ENCODE data around the gene KRT76.

- no peak for TF ChIP-seq TAF1 (IDR thresholded peaks at IDR 0.05; ENCODE audit: low read depth)
- no peak for TF ChIP-seq USF1 (IDR thresholded peaks at IDR 0.05)
- TF ChIP-seq NFIC (IDR thresholded peaks at IDR 0.05), result no peak
- TF ChIP-seq CEBPB (IDR thresholded peaks at IDR 0.05), result no peak
- TF ChIP-seq, protein P1, sequence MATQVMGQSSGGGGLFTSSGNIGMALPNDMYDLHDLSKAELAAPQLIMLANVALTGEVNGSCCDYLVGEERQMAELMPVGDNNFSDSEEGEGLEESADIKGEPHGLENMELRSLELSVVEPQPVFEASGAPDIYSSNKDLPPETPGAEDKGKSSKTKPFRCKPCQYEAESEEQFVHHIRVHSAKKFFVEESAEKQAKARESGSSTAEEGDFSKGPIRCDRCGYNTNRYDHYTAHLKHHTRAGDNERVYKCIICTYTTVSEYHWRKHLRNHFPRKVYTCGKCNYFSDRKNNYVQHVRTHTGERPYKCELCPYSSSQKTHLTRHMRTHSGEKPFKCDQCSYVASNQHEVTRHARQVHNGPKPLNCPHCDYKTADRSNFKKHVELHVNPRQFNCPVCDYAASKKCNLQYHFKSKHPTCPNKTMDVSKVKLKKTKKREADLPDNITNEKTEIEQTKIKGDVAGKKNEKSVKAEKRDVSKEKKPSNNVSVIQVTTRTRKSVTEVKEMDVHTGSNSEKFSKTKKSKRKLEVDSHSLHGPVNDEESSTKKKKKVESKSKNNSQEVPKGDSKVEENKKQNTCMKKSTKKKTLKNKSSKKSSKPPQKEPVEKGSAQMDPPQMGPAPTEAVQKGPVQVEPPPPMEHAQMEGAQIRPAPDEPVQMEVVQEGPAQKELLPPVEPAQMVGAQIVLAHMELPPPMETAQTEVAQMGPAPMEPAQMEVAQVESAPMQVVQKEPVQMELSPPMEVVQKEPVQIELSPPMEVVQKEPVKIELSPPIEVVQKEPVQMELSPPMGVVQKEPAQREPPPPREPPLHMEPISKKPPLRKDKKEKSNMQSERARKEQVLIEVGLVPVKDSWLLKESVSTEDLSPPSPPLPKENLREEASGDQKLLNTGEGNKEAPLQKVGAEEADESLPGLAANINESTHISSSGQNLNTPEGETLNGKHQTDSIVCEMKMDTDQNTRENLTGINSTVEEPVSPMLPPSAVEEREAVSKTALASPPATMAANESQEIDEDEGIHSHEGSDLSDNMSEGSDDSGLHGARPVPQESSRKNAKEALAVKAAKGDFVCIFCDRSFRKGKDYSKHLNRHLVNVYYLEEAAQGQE (IDR thresholded peaks at IDR 0.05; ENCODE audit: low read depth), result no peak
- no peak for TF ChIP-seq EP300 (IDR thresholded peaks at IDR 0.05; ENCODE audit: borderline replicate concordance)
- TF ChIP-seq, protein P2, sequence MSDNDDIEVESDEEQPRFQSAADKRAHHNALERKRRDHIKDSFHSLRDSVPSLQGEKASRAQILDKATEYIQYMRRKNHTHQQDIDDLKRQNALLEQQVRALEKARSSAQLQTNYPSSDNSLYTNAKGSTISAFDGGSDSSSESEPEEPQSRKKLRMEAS (IDR thresholded peaks at IDR 0.05), result no peak
- no peak for TF ChIP-seq CREB1 (IDR thresholded peaks at IDR 0.05; ENCODE audit: low read depth)
- no peak for TF ChIP-seq RAD21 (IDR thresholded peaks at IDR 0.05; ENCODE audit: low read depth)
- no peak for TF ChIP-seq TEAD4 (IDR thresholded peaks at IDR 0.05)
- no peak for TF ChIP-seq YY1 (IDR thresholded peaks at IDR 0.05; ENCODE audit: low read depth)
- no peak for TF ChIP-seq TCF12 (IDR thresholded peaks at IDR 0.05; ENCODE audit: low read depth)
- TF ChIP-seq EGR1 (IDR thresholded peaks at IDR 0.05), result no peak
Measured at GRCh38 chr12:52814710-52815155, 37.6 kb upstream of the KRT76 start.
